NCI-H1417 treated with DMSO at 0.1 percent for 48 hours (cell line): ENCODE results near the gene CRYBA1.
"Not testable (repeated sequence)": the region's sequence is repeated elsewhere in the genome, so short reads cannot be mapped to it uniquely, and the experiment has no call there.

Experiments
- DNase-seq: peaks from one replicate; lab custom pipeline; 2025; lab: John Stamatoyannopoulos, UW

CRYBA1 gene, protein sequence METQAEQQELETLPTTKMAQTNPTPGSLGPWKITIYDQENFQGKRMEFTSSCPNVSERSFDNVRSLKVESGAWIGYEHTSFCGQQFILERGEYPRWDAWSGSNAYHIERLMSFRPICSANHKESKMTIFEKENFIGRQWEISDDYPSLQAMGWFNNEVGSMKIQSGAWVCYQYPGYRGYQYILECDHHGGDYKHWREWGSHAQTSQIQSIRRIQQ

DNA sequence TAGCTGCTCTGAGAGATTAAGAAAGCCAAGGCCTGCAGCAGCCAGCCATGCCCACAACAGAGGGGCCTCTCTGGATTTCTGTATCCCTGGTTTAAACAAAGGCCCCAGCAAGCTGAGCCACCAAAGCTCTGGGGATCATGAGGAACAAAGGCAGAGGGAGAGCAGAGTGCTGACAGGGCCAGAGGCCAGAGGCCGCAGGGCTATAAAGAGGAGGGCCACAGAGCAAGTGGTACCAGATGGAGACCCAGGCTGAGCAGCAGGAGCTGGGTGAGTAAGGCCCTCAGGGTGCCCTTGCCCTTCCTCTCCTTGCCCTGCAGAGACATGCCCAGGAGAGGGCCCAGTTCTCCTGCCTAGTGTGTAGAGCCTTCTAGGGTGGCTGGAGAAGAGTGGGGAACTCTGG is at the start of gene CRYBA1:
Gene CRYBA1, plus strand, starts transcription at position 232 of the 400 bp plus-strand sequence. Its CDS starts 5 bp downstream, at position 237.
- no peak for DNase-seq

- DNase-seq = no peak
These were observed 49.0 kb upstream of the CRYBA1 start for GRCh38 chr17:29197516-29198272.

GRCh38 chr17:29204068-29204804 is 42.4 kb upstream of the CRYBA1 start:
- not testable (repeated sequence) for DNase-seq

DNA sequence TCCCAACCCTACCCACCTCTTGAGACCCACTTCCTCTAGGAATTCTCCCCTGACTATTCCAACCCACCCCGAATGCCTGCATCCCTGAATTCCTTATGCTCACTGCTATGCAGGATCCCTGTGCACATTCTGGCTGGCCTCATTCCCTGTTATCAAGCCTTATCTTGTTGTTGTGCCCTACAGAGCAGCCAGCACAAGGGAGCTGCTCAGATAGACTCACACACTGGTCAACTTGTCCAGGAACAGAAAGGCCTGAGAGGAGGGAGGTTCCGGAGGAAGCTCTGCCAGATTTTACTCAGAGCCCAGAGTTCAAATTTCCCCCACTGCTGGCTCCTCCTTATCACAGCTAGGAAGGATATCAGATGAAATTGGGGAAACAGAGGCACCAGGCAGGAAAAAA is 41.6 kb upstream of the CRYBA1 start:
- DNase-seq = no peak

DNA sequence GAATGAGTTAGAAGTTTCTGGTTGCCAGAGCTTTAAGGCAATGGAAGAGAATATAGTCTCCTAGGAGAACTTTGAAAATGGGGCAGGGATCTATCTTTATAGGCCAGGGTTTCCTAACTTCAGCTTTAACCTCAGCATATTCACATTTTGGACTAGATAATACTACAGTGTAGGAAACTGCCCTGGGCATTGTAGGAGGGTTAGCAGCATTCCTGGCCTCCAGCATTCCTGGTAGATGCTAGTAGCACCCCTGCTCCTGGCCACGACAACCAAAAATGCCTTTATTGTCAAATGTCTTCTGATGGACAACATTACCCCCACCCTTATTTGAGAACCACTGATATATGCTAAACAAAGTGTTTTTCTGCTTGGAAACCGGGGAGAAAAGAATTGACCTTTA is 38.7 kb upstream of the CRYBA1 start:
- DNase-seq = no peak

GRCh38 chr17:29209073-29209472 is 37.6 kb upstream of the CRYBA1 start:
- no peak for DNase-seq

GRCh38 chr17:29210879-29211278 is 35.8 kb upstream of the CRYBA1 start:
- no peak for DNase-seq

DNA sequence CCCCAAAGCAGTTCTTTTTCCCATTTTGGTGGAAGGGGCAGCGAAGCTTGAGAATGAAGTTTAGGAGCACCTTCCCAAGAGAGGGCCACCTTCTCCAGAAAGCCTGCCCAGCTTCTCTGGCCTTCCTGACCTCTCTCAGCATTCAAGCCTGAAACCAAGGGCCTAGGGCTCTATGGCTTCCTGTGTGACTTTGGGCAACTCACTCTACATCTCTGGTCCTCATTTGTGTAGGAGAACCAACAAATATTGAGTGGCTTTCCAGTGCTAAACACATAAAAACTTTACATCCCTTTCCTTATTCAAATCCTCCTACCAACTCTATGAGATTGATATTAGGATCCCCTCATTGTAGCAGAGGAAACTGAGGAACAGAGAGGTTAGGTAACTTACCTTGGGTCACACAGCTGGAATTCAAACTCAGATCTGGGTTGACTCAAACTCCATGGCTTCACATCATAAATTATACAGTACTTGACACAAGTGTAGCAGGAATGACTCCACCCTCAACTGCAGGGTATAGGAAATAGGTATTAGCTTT is 34.5 kb upstream of the CRYBA1 start:
- DNase-seq = no peak

DNA sequence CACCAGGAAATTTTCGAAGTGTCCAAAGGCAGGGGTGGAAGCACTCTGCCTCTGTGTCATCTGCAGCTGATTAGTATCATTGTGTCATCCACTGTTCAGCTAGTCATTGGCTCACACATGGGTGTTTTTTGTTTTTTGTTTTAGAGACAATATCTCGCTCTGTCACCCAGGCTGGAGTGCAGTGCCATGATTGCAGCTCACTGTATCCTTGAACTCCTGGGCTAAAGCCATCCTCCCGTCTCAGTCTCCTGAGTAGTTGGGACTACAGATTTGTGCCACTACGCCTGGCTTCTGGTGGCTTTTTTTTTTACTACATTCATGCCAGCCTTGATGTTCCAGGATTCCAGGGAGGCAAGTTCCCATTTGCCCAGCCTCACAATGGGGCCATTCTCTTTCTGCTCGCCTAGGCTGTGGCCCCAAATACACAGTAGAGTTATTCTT is 34.0 kb upstream of the CRYBA1 start:
- no peak for DNase-seq

DNA sequence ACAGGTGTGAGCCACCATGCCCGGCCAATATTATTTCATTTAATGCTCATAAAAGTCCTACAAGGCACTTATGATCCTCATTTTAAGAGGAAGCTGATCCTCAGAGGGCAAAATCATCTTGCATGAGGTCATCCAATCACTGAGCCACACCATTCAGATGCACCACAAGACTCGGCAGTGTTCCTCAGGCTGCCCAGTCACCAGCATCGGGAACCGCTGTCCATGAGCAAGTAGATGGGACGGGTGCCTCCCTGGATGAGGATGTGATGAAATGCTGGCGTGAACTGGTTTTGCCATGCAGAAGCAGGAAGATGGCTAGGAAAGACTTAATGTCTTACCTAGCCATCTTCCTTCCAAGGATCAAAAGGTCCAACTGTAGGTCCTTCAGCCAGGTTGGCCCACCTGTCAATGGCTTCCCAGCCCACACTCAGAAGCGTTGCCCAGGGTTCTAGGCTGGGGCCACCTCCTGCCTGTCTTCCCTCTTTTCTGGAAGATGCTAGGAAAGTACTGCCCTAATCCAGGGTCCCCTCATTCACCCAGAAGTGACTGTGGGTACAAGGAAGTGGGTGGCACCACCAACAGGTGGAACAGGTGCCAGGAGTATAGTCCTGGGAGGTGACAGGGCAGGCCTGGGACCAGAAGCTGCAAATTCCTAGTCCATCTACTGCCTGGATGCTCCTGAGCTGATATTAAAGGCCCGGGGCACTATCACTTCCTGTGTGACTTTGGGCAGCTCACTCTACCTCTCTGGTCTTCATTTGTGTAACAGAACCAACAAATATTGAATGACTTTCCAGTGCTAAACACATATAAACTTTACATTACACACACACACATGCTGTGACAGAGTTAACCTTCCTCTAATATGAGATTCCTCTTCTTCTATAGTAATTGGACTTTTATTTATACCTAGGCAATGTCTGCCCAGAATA is 32.2 kb upstream of the CRYBA1 start:
- no peak for DNase-seq

- DNase-seq = no peak
These were observed 31.5 kb upstream of the CRYBA1 start for GRCh38 chr17:29215174-29215573.

DNA sequence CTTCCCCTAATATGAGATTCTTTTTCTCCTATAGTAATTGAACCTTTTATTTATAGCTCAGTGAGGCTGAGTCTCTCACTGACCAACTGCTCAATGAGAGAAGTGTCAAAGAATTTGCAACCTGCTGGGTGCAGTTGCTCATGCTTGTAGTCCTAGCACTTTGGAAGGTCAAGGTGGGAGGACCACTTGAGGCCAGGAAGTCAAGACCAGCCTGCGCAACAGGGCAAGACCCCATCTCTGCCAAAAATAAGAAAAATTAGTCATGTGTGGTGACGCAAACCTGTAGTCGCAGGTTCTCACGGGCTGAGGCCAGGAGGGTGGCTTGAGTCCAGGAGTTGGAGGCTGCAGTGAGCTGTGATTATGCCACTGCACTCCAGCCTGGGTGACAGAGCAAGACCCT is 30.9 kb upstream of the CRYBA1 start:
- no peak for DNase-seq

DNA sequence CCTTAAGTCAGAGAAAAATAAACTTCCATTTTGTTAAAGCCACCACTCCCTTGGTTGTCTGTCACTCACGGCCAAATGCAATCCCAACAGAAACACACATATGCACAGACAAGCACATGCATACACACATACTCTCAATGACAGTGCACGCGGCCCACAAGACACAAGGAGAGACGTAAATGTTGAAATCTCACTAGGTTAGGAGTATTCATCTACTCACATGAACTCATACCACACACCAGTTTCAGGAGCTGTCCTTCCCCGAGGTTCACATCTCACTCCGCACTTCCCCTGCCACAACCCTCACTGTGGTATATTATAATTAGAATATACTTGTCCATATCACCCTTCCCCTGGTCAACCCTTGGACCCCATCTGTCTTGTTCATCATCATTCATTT is 30.5 kb upstream of the CRYBA1 start:
- no peak for DNase-seq

- no peak for DNase-seq
These were observed 29.8 kb upstream of the CRYBA1 start for GRCh38 chr17:29216856-29217255.

GRCh38 chr17:29219378-29220047 is 27.1 kb upstream of the CRYBA1 start:
- no peak for DNase-seq

- not testable (repeated sequence) for DNase-seq
These were observed 25.3 kb upstream of the CRYBA1 start for GRCh38 chr17:29221338-29221737.

GRCh38 chr17:29225396-29225795 is 21.3 kb upstream of the CRYBA1 start:
- DNase-seq = no peak

GRCh38 chr17:29233301-29233700 is 13.4 kb upstream of the CRYBA1 start:
- DNase-seq = no peak

DNA sequence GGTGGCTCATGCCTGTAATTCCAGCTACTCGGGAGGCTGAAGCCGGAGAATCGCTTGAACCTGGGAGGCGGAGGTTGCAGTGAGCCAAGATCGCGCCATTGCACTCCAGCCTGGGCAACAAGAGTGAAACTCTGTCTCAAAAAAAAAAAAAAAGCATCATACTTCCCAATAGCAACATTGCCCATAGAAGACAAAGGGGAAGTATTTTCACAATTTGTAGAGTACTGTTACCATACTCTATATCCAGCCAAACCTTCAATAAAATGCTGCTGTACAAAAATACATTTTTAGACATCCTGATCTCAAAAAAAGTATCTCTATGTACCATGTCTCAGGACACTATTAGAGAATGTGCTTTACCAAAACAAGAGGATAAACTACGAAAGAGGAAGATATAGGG is 11.7 kb upstream of the CRYBA1 start:
- DNase-seq = not testable (repeated sequence)

DNA sequence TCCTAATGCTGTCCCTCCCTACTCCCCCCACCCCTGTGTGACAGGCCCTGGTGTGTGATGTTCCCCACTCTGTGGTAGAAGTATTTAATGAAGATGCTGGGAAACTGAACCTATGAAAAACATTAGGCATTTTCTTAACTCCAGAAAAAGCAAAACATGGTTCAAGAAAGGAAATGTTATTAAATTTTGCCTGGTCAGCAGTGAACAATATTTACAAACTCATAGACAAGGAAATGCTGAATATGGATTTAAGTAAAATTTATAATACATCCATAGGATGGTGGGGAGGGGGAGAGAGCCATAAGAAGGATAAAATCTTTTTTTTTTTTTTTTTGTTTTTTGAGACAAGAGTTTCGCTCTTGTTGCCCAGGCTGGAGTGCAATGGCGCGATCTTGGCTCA is 10.8 kb upstream of the CRYBA1 start:
- no peak for DNase-seq
